Pancreas (tissue), 10 donors: ENCODE measurements around the gene GABRQ. TPM values are rescaled to one million over a fixed set of nuclear protein-coding genes. Genes with fewer than 3 reads are reported as not detected.
A peak's percentile ranks its signal among the peaks of the same experiment; 100 is the strongest.

ENCODE experiments used
- ATAC-seq, 4 donors: fragments of 200-7000 bp; cut with Tn5 transposase; one replicate each; pipeline versions ENCODE4 v1.8.0 to v1.9.1; 2020; ENCODE audit warnings: mild to moderate bottlenecking in 4 of 4, moderate library complexity in 4 of 4
- DNase-seq, 6 donors: peaks; one replicate each; pipeline ENCODE4 v3.0.0-alpha.2; 2020
- FAIRE-seq: peaks from 2 replicates; lab custom pipeline; 2012; peaks lifted over from hg19 to GRCh38; lab: Jason Lieb, UNC
- H3K27ac ChIP-seq, 4 donors: fragments of 200-600 bp; sonication (generic); 1 replicate in 3 of 4; 2 replicates in 1 of 4; pipeline versions ENCODE4 v1.5.0 to v1.8.0; 2020
- H3K27me3 ChIP-seq, 4 donors: fragments of 200-600 bp; one replicate each; pipeline ENCODE4 v1.8.0; 2021
- H3K36me3 ChIP-seq, 3 donors: fragments of 200-600 bp; sonication (generic) in 1 of 3; one replicate each; pipeline versions ENCODE4 v1.5.0 to v1.8.0; 2020 to 2021
- H3K4me1 ChIP-seq, 3 donors: fragments of 200-600 bp; one replicate each; pipeline ENCODE4 v1.8.0; 2021
- H3K4me3 ChIP-seq, 4 donors: fragments of 200-600 bp; sonication (generic) in 2 of 4; one replicate each; pipeline versions ENCODE4 v1.5.0 to v1.8.0; 2020 to 2021
- H3K9me3 ChIP-seq, 4 donors: fragments of 200-600 bp; one replicate each; pipeline ENCODE4 v1.8.0; 2021
- WGBS, 2 donors: extraction: QIAGEN DNeasy Blood & Tissue Kit; methylation state at CpG; one replicate each; pipeline ENCODE4 v1.1.7; 2013; 5-methylcytosine and 5-hydroxymethylcytosine counted together
- intact Hi-C, 3 donors: fragments of 100-400 bp; cut with DNase I; formaldehyde crosslinking; loops; one replicate each; pipeline versions ENCODE4 v1.11.1 to v1.14.2; 2022
- polyA plus RNA-seq, 2 donors: library from polyadenylated mRNA; stranded (reverse); fragments of 200-250 nt; gene quantifications; one replicate each; pipeline ENCODE4 v1.2.3, GENCODE V29; 2013
- total RNA-seq, 6 donors: library from RNA; stranded (reverse); fragmentation: NEBNext Ultra II Directional in 4 of 6; extraction: Animal tissue kit (Norgen Biotek cat#: 25700) in 4 of 6; gene quantifications; one replicate each; pipeline versions ENCODE4 v1.2.1 to v1.2.4, GENCODE V29; 2021 to 2023
- TF ChIP-seq, protein P1 (sequence below), 4 donors: fragments of 200-600 bp; sonication (generic) in 3 of 4; IDR thresholded peaks; one replicate each; pipeline versions ENCODE4 v1.5.0 to v1.8.0; 2021; ENCODE audit warnings: antibody characterized with exemption in 4 of 4
- donor health status: healthy with polysubstance abuse.
- donor health status: DM: no; HTN: no; CAD: no; lungs with moderate emphysema.
- donor health status: DM: no; HTN: no; CAD: no.
- donor health status: control.
- donor health status: control.
- donor health status: Bipolar disorder and iron deficiency.
- donor health status: DM: yes; HTN: yes; CAD: no.
- donor health status: DM: no; HTN: no; CAD: no.
- donor health status: DM: no; HTN: no; CAD: no.
- donor health status: DM: yes; HTN: yes; CAD: no.

The GABRQ gene
- total RNA-seq (not detected), polyA plus RNA-seq (not detected)

- FAIRE-seq (no peak), ATAC-seq (peak; percentile 55 to 70 (median 60)), DNase-seq (peak in 5 of 6 donors; percentile 6 to 76 (median 53))
- Histone ChIP-seq H3K27me3 (peaks cover 0 to 37% (median 8%) of the 10 kb centered on the region in 4 donors), H3K9me3 (no peaks in the 10 kb centered on the region), H3K4me1 (no peaks in the 10 kb centered on the region), H3K27ac (no peak within 1 kb of the TSS), H3K36me3 (no peaks in the 10 kb centered on the region), H3K4me3 (no peak within 1 kb of the TSS)
- intact Hi-C loops, result loop anchor here in 1 of 3 donors (5.0 kb wide), 1 partner anchor 886 kb away; no protein-coding TSS in a partner anchor
- 2 to 33% methylated on average over 62 to 64 of the region's 64 CpGs for WGBS, 2 donors
- TF ChIP-seq, protein P1, sequence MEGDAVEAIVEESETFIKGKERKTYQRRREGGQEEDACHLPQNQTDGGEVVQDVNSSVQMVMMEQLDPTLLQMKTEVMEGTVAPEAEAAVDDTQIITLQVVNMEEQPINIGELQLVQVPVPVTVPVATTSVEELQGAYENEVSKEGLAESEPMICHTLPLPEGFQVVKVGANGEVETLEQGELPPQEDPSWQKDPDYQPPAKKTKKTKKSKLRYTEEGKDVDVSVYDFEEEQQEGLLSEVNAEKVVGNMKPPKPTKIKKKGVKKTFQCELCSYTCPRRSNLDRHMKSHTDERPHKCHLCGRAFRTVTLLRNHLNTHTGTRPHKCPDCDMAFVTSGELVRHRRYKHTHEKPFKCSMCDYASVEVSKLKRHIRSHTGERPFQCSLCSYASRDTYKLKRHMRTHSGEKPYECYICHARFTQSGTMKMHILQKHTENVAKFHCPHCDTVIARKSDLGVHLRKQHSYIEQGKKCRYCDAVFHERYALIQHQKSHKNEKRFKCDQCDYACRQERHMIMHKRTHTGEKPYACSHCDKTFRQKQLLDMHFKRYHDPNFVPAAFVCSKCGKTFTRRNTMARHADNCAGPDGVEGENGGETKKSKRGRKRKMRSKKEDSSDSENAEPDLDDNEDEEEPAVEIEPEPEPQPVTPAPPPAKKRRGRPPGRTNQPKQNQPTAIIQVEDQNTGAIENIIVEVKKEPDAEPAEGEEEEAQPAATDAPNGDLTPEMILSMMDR (IDR thresholded peaks at IDR 0.05), result no peak
Observed at GRCh38 chrX:152637649-152638442, at the start of gene GABRQ. GABRQ (plus strand) TSS chrX:152637895; CDS start chrX:152638203, 308 bp downstream.

GRCh38 chrX:152588206-152588605 lies 49.5 kb upstream of the GABRQ start:
- TF ChIP-seq, protein P1 (IDR thresholded peaks at IDR 0.05), result no peak
- Histone ChIP-seq H3K27ac (no peak overlapping the region), H3K4me3 (no peak overlapping the region), H3K9me3 (no peaks in the 10 kb centered on the region), H3K27me3 (no peaks in the 10 kb centered on the region), H3K36me3 (no peaks in the 10 kb centered on the region), H3K4me1 (no peaks in the 10 kb centered on the region)
- ATAC-seq (no peak), FAIRE-seq (no peak), DNase-seq (no peak)
- intact Hi-C loops, result no loop called here

- Histone ChIP-seq H3K4me3 (no peak overlapping the region), H3K4me1 (no peaks in the 10 kb centered on the region), H3K27ac (no peak overlapping the region), H3K9me3 (no peaks in the 10 kb centered on the region), H3K36me3 (no peaks in the 10 kb centered on the region), H3K27me3 (peaks cover 0 to 13% (median 1%) of the 10 kb centered on the region in 4 donors)
- DNase-seq (no peak), ATAC-seq (no peak), FAIRE-seq (no peak)
- 28 to 33% methylated on average over 5 of the region's 5 CpGs for WGBS, 2 donors
- TF ChIP-seq, protein P1 (IDR thresholded peaks at IDR 0.05), result no peak
- intact Hi-C loops, result no loop called here
Observed at GRCh38 chrX:152600853-152601633, 36.7 kb upstream of the GABRQ start.

- H3K36me3 ChIP-seq, result no peaks in the 10 kb centered on the region
- DNase-seq (no peak), ATAC-seq (no peak), FAIRE-seq (no peak)
- H3K4me1 ChIP-seq, result no peaks in the 10 kb centered on the region
- no peaks in the 10 kb centered on the region for H3K9me3 ChIP-seq
- H3K4me3 ChIP-seq, result no peak overlapping the region
- 32 to 35% methylated on average over 6 of the region's 6 CpGs for WGBS, 2 donors
- intact Hi-C loops, result no loop called here
- H3K27me3 ChIP-seq, result peaks cover 0 to 13% (median 0%) of the 10 kb centered on the region in 4 donors
- TF ChIP-seq, protein P1 (IDR thresholded peaks at IDR 0.05), result no peak
- H3K27ac ChIP-seq, result no peak overlapping the region
Observed at GRCh38 chrX:152601848-152602616, 35.7 kb upstream of the GABRQ start.
